ENCODE data around the gene P3H4. TPM values are rescaled to one million over a fixed set of nuclear protein-coding genes. Genes with fewer than 3 reads are reported as not detected.

The P3H4 gene
- total and polyA plus RNA-seq, 12 donors = 2.0 to 7.5 (median 3.9) TPM

GRCh38 chr17:41812381-41813151, 817 bp upstream of the P3H4 start, which contains the start of gene FKBP10:
Gene FKBP10 (plus strand): TSS chr17:41813004. CDS start chr17:41813035, 31 bp downstream.
- Histone ChIP-seq H3K27me3 (peaks cover 0 to 32% (median 0%) of the 10 kb centered on the region in 7 donors), H3K36me3 (peaks cover 0 to 5% (median 0%) of the 10 kb centered on the region in 9 donors), H3K4me3 (peak within 1 kb of the TSS; percentile 38 to 97 (median 74)), H3K9me3 (no peaks in the 10 kb centered on the region), H3K4me1 (peaks cover 6 to 35% (median 31%) of the 10 kb centered on the region in 9 donors), H3K27ac (peak within 1 kb of the TSS; percentile 17 to 82 (median 74))
- intact Hi-C loops (cut with DNase I) = loop anchor here in 1 of 10 donors (5.0 kb wide), 1 partner anchor 40 kb away; no protein-coding TSS in a partner anchor
- DNase-seq (peak; percentile 64 to 76), ATAC-seq (peak; percentile 49 to 82 (median 71))
- WGBS, 2 donors = 5 to 8% methylated on average over 35 of the region's 35 CpGs
- TF ChIP-seq CTCF (IDR thresholded peaks at IDR 0.05) = no peak

- Histone ChIP-seq H3K4me1 (peaks cover 6 to 35% (median 31%) of the 10 kb centered on the region in 9 donors), H3K27me3 (peaks cover 0 to 32% (median 0%) of the 10 kb centered on the region in 7 donors), H3K27ac (peak overlapping the region; percentile 17 to 82 (median 74)), H3K9me3 (no peaks in the 10 kb centered on the region), H3K4me3 (peak overlapping the region; percentile 38 to 97 (median 74)), H3K36me3 (peaks cover 0 to 9% (median 0%) of the 10 kb centered on the region in 9 donors)
- 28 to 30% methylated on average over 58 of the region's 58 CpGs for WGBS, 2 donors
- intact Hi-C loops (cut with DNase I) = loop anchor here in 2 of 10 donors (2.0 to 5.0 kb wide), 2 partner anchors 39 to 50 kb away; no protein-coding TSS in a partner anchor
- ATAC-seq (peak in 2 of 8 donors; percentile 5 to 6), DNase-seq (no peak)
- TF ChIP-seq CTCF (IDR thresholded peaks at IDR 0.05) = no peak
These were observed 845 bp downstream of the P3H4 start for GRCh38 chr17:41810659-41811548.

- 92 to 94% methylated on average over 8 of the region's 8 CpGs for WGBS, 2 donors
- ATAC-seq (no peak), DNase-seq (no peak)
- no peak for TF ChIP-seq CTCF (IDR thresholded peaks at IDR 0.05)
- no peak overlapping the region for H3K4me3 ChIP-seq
- intact Hi-C loops (cut with DNase I) = no loop called here
- H3K27ac ChIP-seq = no peak overlapping the region
- H3K36me3 ChIP-seq = peaks cover 0 to 15% (median 0%) of the 10 kb centered on the region in 9 donors
- H3K9me3 ChIP-seq = no peaks in the 10 kb centered on the region
- H3K4me1 ChIP-seq = peaks cover 6 to 23% (median 19%) of the 10 kb centered on the region in 9 donors
- H3K27me3 ChIP-seq = peaks cover 0 to 19% (median 0%) of the 10 kb centered on the region in 7 donors
These were observed 4.9 kb downstream of the P3H4 start for GRCh38 chr17:41806685-41807445.

Data from heart right ventricle (tissue), 16 donors.